HCT116 (cell line): Measurements from ENCODE around the gene RGS10. TPM values are rescaled to one million over a fixed set of nuclear protein-coding genes. Genes with fewer than 3 reads are reported as not detected.

ENCODE experiments used
- ATAC-seq: fragments of 200-7000 bp; cut with Tn5 transposase; 2 replicates; pipeline ENCODE4 v1.9.1; 2020; ENCODE audit warnings: mild to moderate bottlenecking, moderate library complexity
- BruUV-seq: library from RNA; stranded (reverse); fragments of 400-500 nt; replicated peaks from 2 replicates; lab custom pipeline; 2021; lab: Mats Ljungman, UMichigan
- CTCF ChIA-PET: fragments of 300-600 bp; sonication (Branson Sonifier 250); formaldehyde crosslinking; loops from one replicate; lab custom pipeline; 2021; ENCODE audit warnings: antibody characterized with exemption; lab: Charles Lee
- POLR2A ChIA-PET: fragments of 300-600, 350-600 bp; sonication (Branson Sonifier 250); formaldehyde crosslinking; loops from one replicate; lab custom pipeline; 2021; ENCODE audit warnings: antibody characterized with exemption; lab: Charles Lee
- RAD21 ChIA-PET, 2 experiments: fragments of 300-600 bp; sonication (Branson Sonifier 250); formaldehyde crosslinking; loops; one replicate each; lab custom pipeline; 2023; ENCODE audit warnings: low total read pairs in 2 of 2; ENCODE audit not compliant: uncharacterized antibody in 2 of 2, unreplicated experiment in 2 of 2, low non-redundant PET in 1 of 2; lab: Charles Lee
- DNase-seq: peaks from one replicate; pipeline ENCODE4 v3.0.0-alpha.2; 2010; ENCODE audit warnings: low read depth, low spot score
- H2AFZ ChIP-seq: fragments of 200-600 bp; shearing (Covaris generic), sonication (generic); 2 replicates; pipeline ENCODE4 v1.6.1; 2017; ENCODE audit warnings: low read depth, mixed run types, mixed read lengths, antibody characterized with exemption, low read length; ENCODE audit not compliant: poor library complexity, severe bottlenecking
- H3K27ac ChIP-seq: 2 replicates; pipeline ENCODE4 v1.5.1; 2012; ENCODE audit warnings: low read depth, low read length
- H3K27me3 ChIP-seq: fragments of 200-600 bp; sonication (generic); 2 replicates; pipeline ENCODE4 v1.6.1; 2016; ENCODE audit warnings: mixed run types, low read length, mixed read lengths; ENCODE audit not compliant: insufficient read depth
- H3K36me3 ChIP-seq, 2 experiments: fragments of 200-500 bp in 1 of 2; fragments of 200-600 bp in 1 of 2; sonication (Bioruptor generic) in 1 of 2; sonication (generic) in 1 of 2; 2 replicates each; pipeline versions ENCODE4 v1.5.1 to v1.6.1; 2014 to 2016; ENCODE audit warnings: low read length in 2 of 2, inconsistent platforms in 1 of 2, mixed read lengths in 1 of 2, mixed run types in 1 of 2; ENCODE audit not compliant: insufficient read depth in 2 of 2, control insufficient read depth in 1 of 2
- H3K4me1 ChIP-seq, 2 experiments: fragments of 200-600 bp in 1 of 2; sonication (generic) in 1 of 2; 2 replicates each; pipeline versions ENCODE4 v1.5.1 to v1.6.1; 2012 to 2017; ENCODE audit warnings: low read length in 2 of 2, inconsistent platforms in 1 of 2, mild to moderate bottlenecking in 1 of 2, mixed read lengths in 1 of 2, mixed run types in 1 of 2, moderate library complexity in 1 of 2; ENCODE audit not compliant: insufficient read depth in 2 of 2, control insufficient read depth in 1 of 2
- H3K4me2 ChIP-seq: fragments of 200-600 bp; sonication (generic); 2 replicates; pipeline ENCODE4 v1.6.1; 2017; ENCODE audit warnings: mixed run types, low read length, mixed read lengths
- H3K4me3 ChIP-seq, 2 experiments: fragments of 200-600 bp in 1 of 2; sonication (generic) in 1 of 2; replicated peaks in 1 of 2; 2 replicates each; pipeline ENCODE4 v1.5.1; 2011 to 2016; ENCODE audit warnings: low read length in 2 of 2, control low read depth in 1 of 2, low read depth in 1 of 2, mild to moderate bottlenecking in 1 of 2, mixed read lengths in 1 of 2, mixed run types in 1 of 2
- H3K79me2 ChIP-seq: fragments of 200-600 bp; sonication (generic); 2 replicates; pipeline ENCODE4 v1.6.1; 2017; ENCODE audit warnings: mild to moderate bottlenecking, mixed run types, low read length, moderate library complexity, mixed read lengths; ENCODE audit not compliant: insufficient read depth
- H3K9ac ChIP-seq: fragments of 200-600 bp; sonication (generic); 2 replicates; pipeline ENCODE4 v1.6.1; 2016; ENCODE audit warnings: low read length, mixed read lengths
- H3K9me2 ChIP-seq: fragments of 200-600 bp; sonication (generic), shearing (Covaris generic); 2 replicates; pipeline ENCODE4 v1.6.1; 2017; ENCODE audit warnings: mixed run types, mild to moderate bottlenecking, moderate library complexity; ENCODE audit not compliant: insufficient read depth
- H3K9me3 ChIP-seq, 2 experiments: fragments of 200-500 bp in 1 of 2; fragments of 200-600 bp in 1 of 2; sonication (Bioruptor generic) in 1 of 2; sonication (generic) in 1 of 2; 2 replicates each; pipeline ENCODE4 v1.6.1; 2014 to 2017; ENCODE audit warnings: low read length in 2 of 2, mixed read lengths in 2 of 2, inconsistent platforms in 1 of 2, low read depth in 1 of 2, mild to moderate bottlenecking in 1 of 2, mixed run types in 1 of 2, moderate library complexity in 1 of 2; ENCODE audit not compliant: control insufficient read depth in 1 of 2, insufficient read depth in 1 of 2
- H4K20me1 ChIP-seq: fragments of 200-600 bp; sonication (generic), shearing (Covaris generic); 2 replicates; pipeline ENCODE4 v1.6.1; 2017; ENCODE audit warnings: mixed run types, mild to moderate bottlenecking, moderate library complexity; ENCODE audit not compliant: insufficient read depth
- CTCF ChIP-seq, 3 experiments: fragments of 200-600 bp in 1 of 3; sonication (generic) in 1 of 3; IDR thresholded peaks in 2 of 3; conservative IDR thresholded peaks in 1 of 3; 2 replicates each; pipeline ENCODE4 v1.5.1; 2012 to 2017; ENCODE audit warnings: low read depth in 2 of 3, low read length in 2 of 3, antibody characterized with exemption in 1 of 3, borderline replicate concordance in 1 of 3, control low read depth in 1 of 3, mild to moderate bottlenecking in 1 of 3, mixed read lengths in 1 of 3, mixed run types in 1 of 3, moderate library complexity in 1 of 3; ENCODE audit not compliant: insufficient read depth in 1 of 3
- EZH2 ChIP-seq: fragments of 200-600 bp; sonication (generic); IDR thresholded peaks from 2 replicates; pipeline ENCODE4 v1.6.1; 2017; ENCODE audit warnings: antibody characterized with exemption, mixed run types
- FOSL1 ChIP-seq: IDR thresholded peaks from 2 replicates; pipeline ENCODE4 v1.6.1; 2012; ENCODE audit warnings: low read depth
- JUND ChIP-seq: IDR thresholded peaks from 2 replicates; pipeline ENCODE4 v1.6.1; 2012
- MAX ChIP-seq: IDR thresholded peaks from 2 replicates; pipeline ENCODE4 v1.6.1; 2012
- POLR2AphosphoS5 ChIP-seq: IDR thresholded peaks from 2 replicates; pipeline ENCODE4 v1.6.1; 2011; ENCODE audit warnings: mild to moderate bottlenecking, low read depth, low read length, moderate library complexity
- intact Hi-C: fragments of 100-400 bp; cut with micrococcal nuclease; formaldehyde crosslinking; loops from 2 replicates; pipeline ENCODE4 v1.10.0; 2022
- total RNA-seq: library from RNA; stranded (reverse); gene quantifications from one replicate; pipeline ENCODE4 v1.2.1, GENCODE V29; 2021; ENCODE audit not compliant: unreplicated experiment
- TF ChIP-seq, protein P1 (sequence below): IDR thresholded peaks from 2 replicates; pipeline ENCODE4 v1.6.1; 2012; ENCODE audit warnings: low read depth

RGS10 gene
- total RNA-seq, 1 experiment from 2014 or later: 96.7 TPM

GRCh38 chr10:119497243-119497642, 45.3 kb downstream of the RGS10 start:
- no peaks in the 10 kb centered on the region for H3K9me2 ChIP-seq
- no peak for ATAC-seq
- no peaks in the 10 kb centered on the region for H3K27me3 ChIP-seq
- no peaks in the 10 kb centered on the region for H3K4me1 ChIP-seq
- no peak overlapping the region for H3K4me3 ChIP-seq
- intact Hi-C loops: no loop called here
- H2AFZ ChIP-seq: no peak overlapping the region
- H3K36me3 ChIP-seq: no peaks in the 10 kb centered on the region; a peak in 2 of 4 replicates
- DNase-seq: no peak
- no TSS peak for BruUV-seq
- ChIA-PET RAD21 (interaction anchor here in 1 of 2 experiments (0.6 kb wide), 1 partner anchor 54 kb away, joined by 3 read pairs; no protein-coding TSS in a partner anchor), POLR2A (interaction anchor here (0.9 kb wide), 1 partner anchor 8 kb away, joined by 5 read pairs; no protein-coding TSS in a partner anchor), CTCF (interaction anchor here (1.2 kb wide), 1 partner anchor 8 kb away, joined by 5 read pairs; no protein-coding TSS in a partner anchor)
- no peak overlapping the region for H3K4me2 ChIP-seq
- no peak overlapping the region for H3K27ac ChIP-seq
- no peaks in the 10 kb centered on the region for H3K9me3 ChIP-seq
- no peaks in the 10 kb centered on the region for H3K79me2 ChIP-seq
- TF ChIP-seq POLR2AphosphoS5 (no peak), FOSL1 (no peak), EZH2 (no peak), CTCF (IDR thresholded peaks at IDR 0.05 in 2 of 3, conservative IDR thresholded peaks at IDR 0.05 in 1 of 3; ENCODE audit: borderline replicate concordance in 1 of 3, insufficient read depth in 1 of 3, low read depth in 2 of 3, low read length in 2 of 3) (no peak), MAX (no peak), JUND (no peak)
- TF ChIP-seq, protein P1, sequence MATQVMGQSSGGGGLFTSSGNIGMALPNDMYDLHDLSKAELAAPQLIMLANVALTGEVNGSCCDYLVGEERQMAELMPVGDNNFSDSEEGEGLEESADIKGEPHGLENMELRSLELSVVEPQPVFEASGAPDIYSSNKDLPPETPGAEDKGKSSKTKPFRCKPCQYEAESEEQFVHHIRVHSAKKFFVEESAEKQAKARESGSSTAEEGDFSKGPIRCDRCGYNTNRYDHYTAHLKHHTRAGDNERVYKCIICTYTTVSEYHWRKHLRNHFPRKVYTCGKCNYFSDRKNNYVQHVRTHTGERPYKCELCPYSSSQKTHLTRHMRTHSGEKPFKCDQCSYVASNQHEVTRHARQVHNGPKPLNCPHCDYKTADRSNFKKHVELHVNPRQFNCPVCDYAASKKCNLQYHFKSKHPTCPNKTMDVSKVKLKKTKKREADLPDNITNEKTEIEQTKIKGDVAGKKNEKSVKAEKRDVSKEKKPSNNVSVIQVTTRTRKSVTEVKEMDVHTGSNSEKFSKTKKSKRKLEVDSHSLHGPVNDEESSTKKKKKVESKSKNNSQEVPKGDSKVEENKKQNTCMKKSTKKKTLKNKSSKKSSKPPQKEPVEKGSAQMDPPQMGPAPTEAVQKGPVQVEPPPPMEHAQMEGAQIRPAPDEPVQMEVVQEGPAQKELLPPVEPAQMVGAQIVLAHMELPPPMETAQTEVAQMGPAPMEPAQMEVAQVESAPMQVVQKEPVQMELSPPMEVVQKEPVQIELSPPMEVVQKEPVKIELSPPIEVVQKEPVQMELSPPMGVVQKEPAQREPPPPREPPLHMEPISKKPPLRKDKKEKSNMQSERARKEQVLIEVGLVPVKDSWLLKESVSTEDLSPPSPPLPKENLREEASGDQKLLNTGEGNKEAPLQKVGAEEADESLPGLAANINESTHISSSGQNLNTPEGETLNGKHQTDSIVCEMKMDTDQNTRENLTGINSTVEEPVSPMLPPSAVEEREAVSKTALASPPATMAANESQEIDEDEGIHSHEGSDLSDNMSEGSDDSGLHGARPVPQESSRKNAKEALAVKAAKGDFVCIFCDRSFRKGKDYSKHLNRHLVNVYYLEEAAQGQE: no peak
- H4K20me1 ChIP-seq: no peaks in the 10 kb centered on the region
- H3K9ac ChIP-seq: no peak overlapping the region
